Keratinocyte (primary cell): ENCODE results near the gene COQ8A. TPM values are rescaled to one million over a fixed set of nuclear protein-coding genes. Genes with fewer than 3 reads are reported as not detected.

Experiments
- DNase-seq: peaks from one replicate; pipeline ENCODE4 v3.0.0-alpha.2; 2011; ENCODE audit warnings: low read depth, missing footprints, low spot score
- FAIRE-seq: peaks from 2 replicates; lab custom pipeline; 2011; peaks lifted over from hg19 to GRCh38; lab: Jason Lieb, UNC
- H2AFZ ChIP-seq: 2 replicates; pipeline ENCODE4 v1.6.0; 2012; ENCODE audit warnings: low read length, control low read depth, inconsistent platforms; ENCODE audit not compliant: control insufficient read depth
- H3K27ac ChIP-seq: 2 replicates; pipeline ENCODE4 v1.5.1; 2011; ENCODE audit warnings: low read length; ENCODE audit not compliant: control insufficient read depth, insufficient read depth
- H3K27me3 ChIP-seq: 3 replicates; pipeline ENCODE4 v1.6.0; 2011; ENCODE audit warnings: low read length; ENCODE audit not compliant: control insufficient read depth, insufficient read depth; ENCODE audit errors: extremely low read depth
- H3K36me3 ChIP-seq, 2 experiments: 2 replicates in 1 of 2; 3 replicates in 1 of 2; pipeline ENCODE4 v1.5.1; 2011; ENCODE audit warnings: low read length in 2 of 2, mild to moderate bottlenecking in 1 of 2; ENCODE audit not compliant: control insufficient read depth in 2 of 2, insufficient read depth in 2 of 2; ENCODE audit errors: extremely low read depth in 1 of 2
- H3K4me1 ChIP-seq: 3 replicates; pipeline ENCODE4 v1.5.1; 2011; ENCODE audit warnings: low read length; ENCODE audit not compliant: control insufficient read depth, insufficient read depth; ENCODE audit errors: extremely low read depth
- H3K4me2 ChIP-seq: 3 replicates; pipeline ENCODE4 v1.6.0; 2011; ENCODE audit warnings: low read depth, low read length; ENCODE audit not compliant: control insufficient read depth, insufficient read depth; ENCODE audit errors: extremely low read depth
- H3K4me3 ChIP-seq, 3 experiments: fragments of 200-600 bp in 1 of 3; sonication (generic) in 1 of 3; 2 replicates in 2 of 3; 3 replicates in 1 of 3; pipeline ENCODE4 v1.5.1; 2011 to 2016; ENCODE audit warnings: low read length in 3 of 3, mild to moderate bottlenecking in 3 of 3, control low read depth in 2 of 3, inconsistent platforms in 1 of 3, low read depth in 1 of 3, mixed read lengths in 1 of 3, mixed run types in 1 of 3, moderate library complexity in 1 of 3; ENCODE audit not compliant: control insufficient read depth in 2 of 3, insufficient read depth in 2 of 3; ENCODE audit errors: extremely low read depth in 1 of 3
- H3K79me2 ChIP-seq: 2 replicates; pipeline ENCODE4 v1.6.0; 2012; ENCODE audit warnings: low read length; ENCODE audit not compliant: control insufficient read depth, insufficient read depth
- H3K9ac ChIP-seq: 3 replicates; pipeline ENCODE4 v1.6.0; 2011; ENCODE audit warnings: low read length; ENCODE audit not compliant: control insufficient read depth, insufficient read depth; ENCODE audit errors: extremely low read depth
- H3K9me1 ChIP-seq: 3 replicates; pipeline ENCODE4 v1.6.0; 2011; ENCODE audit warnings: low read length; ENCODE audit not compliant: control insufficient read depth, insufficient read depth; ENCODE audit errors: extremely low read depth
- H3K9me3 ChIP-seq: 2 replicates; pipeline ENCODE4 v1.5.1; 2012; ENCODE audit warnings: low read depth, low read length; ENCODE audit not compliant: control insufficient read depth
- H4K20me1 ChIP-seq: 3 replicates; pipeline ENCODE4 v1.6.0; 2011; ENCODE audit warnings: low read length; ENCODE audit not compliant: control insufficient read depth, insufficient read depth; ENCODE audit errors: extremely low read depth
- CTCF ChIP-seq, 3 experiments: IDR thresholded peaks in 1 of 3; conservative IDR thresholded peaks in 1 of 3; optimal IDR thresholded peaks in 1 of 3; 2 replicates in 2 of 3; 3 replicates in 1 of 3; pipeline versions ENCODE3 to v1.5.1; 2011; ENCODE audit warnings: low read length in 3 of 3, mild to moderate bottlenecking in 3 of 3, moderate library complexity in 2 of 3, control low read depth in 1 of 3, inconsistent platforms in 1 of 3; ENCODE audit not compliant: insufficient read depth in 2 of 3; ENCODE audit errors: extremely low read depth in 1 of 3
- EZH2 ChIP-seq: IDR thresholded peaks from one replicate; pipeline ENCODE4 v1.6.1; 2012; ENCODE audit warnings: inconsistent platforms, mild to moderate bottlenecking, low read length, moderate library complexity
- dilution Hi-C: fragments of 300-500 bp; cut with MboI; formaldehyde crosslinking; loops from one replicate; pipeline ENCODE4 v1.7.0; 2020; ENCODE audit warnings: low sequenced_read_pairs; ENCODE audit not compliant: extremely low pct_ligation_motif_present
- polyA minus RNA-seq, 3 experiments: library from RNA; depleted of rRNA, polyadenylated mRNA; stranded (reverse); fragments of >200 nt; gene quantifications; 1 replicate in 1 of 3; 2 replicates in 1 of 3; 3 replicates in 1 of 3; pipeline ENCODE4 v1.2.3, GENCODE V29; 2011
- polyA plus RNA-seq, 5 experiments: library from polyadenylated mRNA; depleted of rRNA in 3 of 5; stranded (reverse) in 3 of 5; stranded (forward) in 1 of 5; unstranded in 1 of 5; fragments of >200 nt; gene quantifications; 1 replicate in 1 of 5; 2 replicates in 3 of 5; 3 replicates in 1 of 5; pipeline versions ENCODE4 v1.2.1 to v1.2.3, GENCODE V29; 2011 to 2012; ENCODE audit warnings: missing spikeins in 2 of 5, low read depth in 1 of 5, low replicate concordance in 1 of 5

The COQ8A gene
- polyA plus RNA-seq (2.6 to 3.8 TPM (median 2.9 TPM) in 3 replicates), polyA minus RNA-seq (2.3 to 4.5 TPM (median 2.9 TPM) in 3 replicates)
- polyA plus RNA-seq (2011; ENCODE audit: low read depth): 4.6 TPM
- 2.0 and 2.2 TPM in 2 replicates for polyA plus RNA-seq (2011; cell fraction: cytosol; rRNA removed)
- polyA plus RNA-seq (2011; cell fraction: nucleus; rRNA removed): 8.8 and 9.3 TPM in 2 replicates
- 2.8 and 7.3 TPM in 2 replicates for polyA plus RNA-seq (2012; ENCODE audit: low replicate concordance)
- 2.3 TPM for polyA minus RNA-seq (2011; cell fraction: cytosol; rRNA and poly(A)+ RNA removed)
- polyA minus RNA-seq (2011; cell fraction: nucleus; rRNA and poly(A)+ RNA removed): 2.6 and 3.8 TPM in 2 replicates

- no peaks in the 10 kb centered on the region for H4K20me1 ChIP-seq
- H3K36me3 ChIP-seq: no peaks in the 10 kb centered on the region
- TF ChIP-seq EZH2: no peak
- no peak for TF ChIP-seq CTCF (optimal IDR thresholded peaks at IDR 0.05 in 1 of 3, IDR thresholded peaks at IDR 0.05 in 1 of 3, conservative IDR thresholded peaks at IDR 0.05 in 1 of 3; ENCODE audit: extremely low read depth in 1 of 3, insufficient read depth in 2 of 3, low read length in 3 of 3)
- H3K4me2 ChIP-seq: peak within 1 kb of the TSS; percentile 95
- FAIRE-seq (peak; percentile 83), DNase-seq (peak; percentile 97)
- peak within 1 kb of the TSS; percentile 85 for H3K27ac ChIP-seq
- no peaks in the 10 kb centered on the region for H3K9me3 ChIP-seq
- H3K27me3 ChIP-seq: peaks cover 3% of the 10 kb centered on the region
- H3K79me2 ChIP-seq: no peaks in the 10 kb centered on the region
- peak within 1 kb of the TSS; percentile 93 for H2AFZ ChIP-seq
- peak within 1 kb of the TSS; percentile 48 to 77 (median 73) for H3K4me3 ChIP-seq
- peak within 1 kb of the TSS; percentile 86 for H3K9ac ChIP-seq
- dilution Hi-C loops: no loop called here
- H3K4me1 ChIP-seq: peaks cover 16% of the 10 kb centered on the region
- no peaks in the 10 kb centered on the region for H3K9me1 ChIP-seq
Measured at GRCh38 chr1:226940029-226940805, at the start of gene COQ8A. COQ8A (plus strand) TSS chr1:226940294; CDS start chr1:226961386, 21,092 bp downstream.

GRCh38 chr1:226890331-226891108, 49.6 kb upstream of the COQ8A start:
- Histone ChIP-seq H3K36me3 (peaks cover 5 to 22% of the 10 kb centered on the region in 2 experiments), H3K27ac (no peak overlapping the region), H3K4me3 (no peak overlapping the region), H4K20me1 (no peaks in the 10 kb centered on the region), H3K4me2 (no peak overlapping the region), H3K27me3 (no peaks in the 10 kb centered on the region), H3K4me1 (no peaks in the 10 kb centered on the region), H3K9ac (no peak overlapping the region), H3K79me2 (no peaks in the 10 kb centered on the region), H3K9me3 (no peaks in the 10 kb centered on the region), H2AFZ (no peak overlapping the region), H3K9me1 (no peaks in the 10 kb centered on the region)
- TF ChIP-seq EZH2 (no peak), CTCF (optimal IDR thresholded peaks at IDR 0.05 in 1 of 3, IDR thresholded peaks at IDR 0.05 in 1 of 3, conservative IDR thresholded peaks at IDR 0.05 in 1 of 3; ENCODE audit: extremely low read depth in 1 of 3, insufficient read depth in 2 of 3, low read length in 3 of 3) (no peak)
- dilution Hi-C loops: no loop called here
- FAIRE-seq (no peak), DNase-seq (no peak)
